ENCODE measurements around the gene FCMR.

The FCMR gene

GRCh38 chr1:206922524-206922923 is 783 bp upstream of the FCMR start:
- no peak for DNase-seq

- no peak for DNase-seq
These were observed 3.7 kb downstream of the FCMR start for GRCh38 chr1:206918076-206918475.

- no peak for DNase-seq
These were observed 5.6 kb downstream of the FCMR start for GRCh38 chr1:206916000-206916709.

- no peak for DNase-seq
These were observed 6.6 kb downstream of the FCMR start for GRCh38 chr1:206915030-206915735.

GRCh38 chr1:206913766-206914537 is 7.8 kb downstream of the FCMR start:
- DNase-seq: no peak

GRCh38 chr1:206912445-206913095 is 9.2 kb downstream of the FCMR start:
- DNase-seq: peak; percentile 91

- peak; percentile 80 for DNase-seq
These were observed 10.6 kb downstream of the FCMR start for GRCh38 chr1:206911064-206911663.

GRCh38 chr1:206909883-206910318 is 11.8 kb downstream of the FCMR start:
- DNase-seq: no peak

- peak; percentile 38 for DNase-seq
These were observed 12.4 kb downstream of the FCMR start for GRCh38 chr1:206909161-206909882.

- DNase-seq: no peak
These were observed 13.7 kb downstream of the FCMR start for GRCh38 chr1:206908038-206908437.

- DNase-seq: no peak
These were observed 14.3 kb downstream of the FCMR start for GRCh38 chr1:206907304-206907991.

- DNase-seq: no peak
These were observed 16.2 kb downstream of the FCMR start for GRCh38 chr1:206905295-206906164.

GRCh38 chr1:206904423-206905142 is 17.2 kb downstream of the FCMR start:
- no peak for DNase-seq

- no peak for DNase-seq
These were observed 18.1 kb downstream of the FCMR start for GRCh38 chr1:206903687-206904086.

GRCh38 chr1:206902702-206903101 is 19.0 kb downstream of the FCMR start:
- no peak for DNase-seq

GRCh38 chr1:206901944-206902343 is 19.8 kb downstream of the FCMR start:
- DNase-seq: no peak

GRCh38 chr1:206900149-206900548 is 21.6 kb downstream of the FCMR start:
- no peak for DNase-seq

- DNase-seq: no peak
These were observed 22.0 kb downstream of the FCMR start for GRCh38 chr1:206899717-206900116.

- DNase-seq: no peak
These were observed 22.8 kb downstream of the FCMR start for GRCh38 chr1:206898915-206899431.

All from hematopoietic multipotent progenitor cell treated with erythropoietin and hydrocortisone succinate and interleukin-3 and kit ligand, for 4 days (in vitro differentiated cells).